HG02885 (cell line): Measurements from ENCODE around the gene ECE1.

Experiments used
- ATAC-seq: cut with Tn5 transposase; IDR thresholded peaks from one replicate; pipeline ENCODE4 v1.9.1; 2021; ENCODE audit warnings: mild to moderate bottlenecking; ENCODE audit not compliant: unreplicated experiment, poor library complexity

ECE1 gene

DNA sequence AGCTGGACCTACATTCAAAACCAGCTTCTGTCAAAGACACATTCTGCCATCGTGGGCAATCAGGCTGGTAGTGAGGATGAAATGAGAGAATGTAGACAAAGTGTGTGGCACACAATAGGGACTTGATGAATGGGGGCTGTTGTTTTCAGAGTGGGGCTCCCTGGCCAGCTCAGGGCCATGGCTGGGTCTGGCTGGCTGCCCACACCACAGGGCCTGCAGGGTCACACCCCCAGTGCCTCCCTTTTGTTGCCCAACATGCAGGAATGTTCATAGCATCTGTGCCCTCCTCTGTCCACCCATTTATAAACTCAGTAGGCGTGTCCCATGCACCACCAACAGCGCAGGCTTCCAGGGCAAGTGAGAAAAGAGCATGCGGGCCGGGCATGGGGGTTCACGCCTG is 20.8 kb upstream of the ECE1 start:
- ATAC-seq: no peak

DNA sequence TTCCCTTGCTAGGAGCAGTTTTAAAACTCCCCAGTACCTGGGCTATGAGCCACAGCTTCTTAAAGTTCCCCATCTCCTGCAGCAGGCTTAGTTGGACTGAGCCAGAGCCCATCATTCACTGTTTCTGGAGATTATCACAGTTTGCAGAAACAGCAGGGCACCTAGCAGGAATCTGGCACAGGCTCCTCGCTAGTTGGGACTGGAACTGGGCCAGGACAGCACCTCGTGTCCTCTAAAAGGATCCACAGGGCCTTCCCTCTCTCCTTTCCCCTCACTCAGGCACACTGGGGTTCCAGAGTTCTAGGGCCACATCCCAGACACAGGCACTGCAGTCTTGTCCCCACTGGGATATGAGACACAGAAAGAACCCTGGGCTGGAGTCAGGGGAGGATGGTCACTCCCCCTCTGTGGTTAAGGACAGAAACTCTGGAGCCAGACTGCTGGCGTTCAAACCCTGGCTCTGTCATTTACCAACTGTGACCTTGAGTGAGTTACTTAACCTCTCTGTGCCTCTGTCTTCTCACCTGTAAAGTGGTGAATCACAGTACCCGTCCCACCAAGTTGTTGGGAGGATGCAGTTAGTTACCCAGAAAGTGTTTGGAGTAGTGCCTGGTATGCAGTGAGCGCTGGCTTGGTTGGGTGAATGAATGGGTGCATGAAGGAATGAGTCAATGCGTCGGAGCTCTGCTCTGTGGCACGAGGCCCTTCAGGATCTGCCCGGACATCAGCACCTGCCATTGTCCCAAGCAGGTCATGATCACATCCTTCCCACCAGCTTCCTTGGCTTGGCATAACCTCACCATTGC is 18.8 kb upstream of the ECE1 start:
- ATAC-seq: no peak

DNA sequence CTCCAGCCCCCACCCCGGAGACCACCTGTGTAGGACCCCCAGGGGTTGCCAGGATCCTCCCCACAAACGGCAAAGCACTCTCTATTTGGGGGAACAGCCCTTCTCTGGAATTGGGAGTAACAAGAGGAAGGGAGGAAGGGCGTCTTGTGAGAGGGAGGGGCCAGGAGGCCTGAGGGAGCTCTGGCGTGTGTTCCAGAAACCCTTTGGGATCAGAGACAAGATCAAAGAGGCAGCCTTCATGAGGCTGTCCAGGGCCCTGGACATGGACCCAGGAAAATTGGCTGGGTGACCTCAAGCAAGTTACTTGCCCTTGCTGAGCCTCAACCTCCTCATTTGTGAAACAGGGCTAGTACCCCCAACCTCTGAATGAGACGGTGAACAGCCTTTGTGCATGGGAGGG is 18.1 kb upstream of the ECE1 start:
- ATAC-seq: no peak

DNA sequence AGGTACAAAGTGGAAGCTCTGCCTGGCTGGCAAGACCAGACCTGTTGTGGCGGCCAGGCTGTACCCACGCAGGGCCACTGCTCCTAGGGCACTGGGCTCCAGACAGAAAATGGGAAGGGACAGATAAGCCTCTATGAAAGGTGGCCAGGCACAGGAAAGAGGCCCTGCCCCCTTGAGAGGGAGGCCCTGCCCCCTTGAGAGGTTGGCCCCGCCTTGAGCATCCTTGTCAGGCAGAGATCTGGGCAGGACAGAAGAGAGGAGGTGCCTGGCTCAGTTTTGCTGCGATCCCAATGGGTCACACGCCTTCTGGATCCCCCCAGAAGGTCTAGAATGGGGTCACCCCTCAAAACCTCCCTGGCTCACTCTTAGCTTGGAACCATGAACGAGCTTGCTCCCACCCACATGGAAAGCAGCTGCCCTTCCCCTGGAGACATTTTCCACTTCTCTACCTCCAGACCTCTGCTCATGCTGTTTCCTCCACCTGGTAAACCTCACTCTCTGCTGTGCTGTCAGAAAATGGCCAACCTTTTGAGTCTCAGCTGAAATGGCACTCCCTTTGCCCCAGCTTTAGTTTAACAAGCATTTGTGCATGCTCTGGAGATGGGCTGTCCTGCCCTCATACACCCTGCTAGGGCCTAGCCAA is 17.5 kb upstream of the ECE1 start:
- no peak for ATAC-seq

DNA sequence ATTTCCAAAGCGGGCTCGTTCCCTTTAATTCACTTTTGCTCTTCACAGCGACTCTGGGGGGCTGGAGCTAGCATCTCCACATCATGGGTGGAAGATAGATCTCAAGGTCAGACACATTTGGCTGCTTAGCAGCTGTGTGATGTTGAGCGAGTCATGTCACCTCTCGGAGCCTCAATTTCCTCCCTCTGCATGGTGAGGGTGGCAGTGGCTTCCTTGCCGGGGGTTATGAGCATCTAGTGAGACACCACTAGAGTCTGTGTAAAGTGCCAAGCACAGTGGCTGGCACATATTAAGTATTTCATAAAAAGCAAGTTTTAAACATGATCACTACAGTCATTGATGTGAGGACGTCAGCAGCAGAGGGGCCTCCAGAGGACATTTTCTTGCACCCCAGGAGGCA is 16.9 kb upstream of the ECE1 start:
- no peak for ATAC-seq

DNA sequence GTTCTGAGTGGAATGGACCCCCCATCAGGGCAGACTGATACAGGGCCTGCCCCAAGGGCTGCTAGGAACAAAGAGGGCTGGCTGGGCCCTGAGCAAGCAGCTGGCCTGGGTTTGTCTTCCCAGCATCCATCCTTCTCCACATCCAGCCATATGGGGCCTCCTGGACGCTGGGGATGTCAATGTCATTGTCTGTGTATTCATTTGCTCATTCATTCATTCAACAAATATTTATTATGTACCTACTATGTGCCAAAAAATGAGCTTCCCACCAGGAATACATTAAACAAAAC is 15.6 kb upstream of the ECE1 start:
- ATAC-seq: no peak

DNA sequence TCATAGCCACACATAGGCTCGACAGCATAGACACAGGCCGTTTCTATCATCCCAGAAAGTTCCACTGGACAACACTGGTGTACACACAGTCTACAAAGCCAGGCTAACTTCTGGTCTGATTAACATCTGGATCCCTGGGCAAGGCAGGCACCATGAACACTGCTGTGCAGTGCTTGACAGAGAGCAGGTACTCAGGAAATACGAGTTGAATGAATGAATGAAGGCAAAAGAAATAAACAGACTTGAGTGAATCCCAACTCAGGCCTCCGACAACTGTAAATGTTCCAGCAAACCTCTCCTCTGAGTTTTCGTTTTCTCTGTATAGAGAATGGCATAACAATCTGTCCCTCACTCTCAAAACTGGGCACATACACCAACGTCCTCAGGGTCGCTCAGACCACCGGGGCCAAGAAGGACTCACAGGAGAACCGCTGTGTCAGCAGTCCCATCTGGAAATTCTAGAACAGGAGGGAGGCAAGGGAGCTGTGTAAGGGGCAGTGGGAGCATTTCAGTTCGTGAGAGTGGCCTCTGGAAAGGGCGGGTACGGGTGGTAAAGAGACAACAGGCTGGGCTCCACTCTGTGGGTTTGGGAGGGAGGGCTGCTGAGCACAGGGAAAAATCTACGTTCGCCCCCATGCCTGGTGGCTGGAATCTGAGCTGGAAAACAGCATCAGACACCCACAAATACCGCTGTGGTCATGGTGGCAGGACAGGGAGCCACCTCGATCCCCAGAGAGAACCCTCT is 15.1 kb upstream of the ECE1 start:
- no peak for ATAC-seq

DNA sequence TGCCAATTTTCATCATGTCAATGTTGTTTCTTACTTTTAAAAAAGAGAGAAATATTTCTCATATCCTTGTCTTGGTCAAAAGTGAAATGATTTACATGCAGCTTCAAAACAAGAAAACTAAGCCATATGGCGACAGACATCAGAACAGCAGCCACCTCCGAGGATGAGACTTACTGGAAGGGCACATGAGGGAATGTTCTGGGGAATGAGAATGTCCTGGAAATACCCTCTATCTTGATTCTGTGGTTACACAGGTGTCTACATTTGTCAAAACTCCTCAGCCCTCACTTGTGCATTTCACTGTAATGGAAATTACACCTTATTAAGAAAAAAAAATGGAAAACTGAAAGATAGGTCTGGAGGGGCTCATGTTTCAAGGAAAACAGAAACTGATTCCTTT is 14.2 kb upstream of the ECE1 start:
- no peak for ATAC-seq

DNA sequence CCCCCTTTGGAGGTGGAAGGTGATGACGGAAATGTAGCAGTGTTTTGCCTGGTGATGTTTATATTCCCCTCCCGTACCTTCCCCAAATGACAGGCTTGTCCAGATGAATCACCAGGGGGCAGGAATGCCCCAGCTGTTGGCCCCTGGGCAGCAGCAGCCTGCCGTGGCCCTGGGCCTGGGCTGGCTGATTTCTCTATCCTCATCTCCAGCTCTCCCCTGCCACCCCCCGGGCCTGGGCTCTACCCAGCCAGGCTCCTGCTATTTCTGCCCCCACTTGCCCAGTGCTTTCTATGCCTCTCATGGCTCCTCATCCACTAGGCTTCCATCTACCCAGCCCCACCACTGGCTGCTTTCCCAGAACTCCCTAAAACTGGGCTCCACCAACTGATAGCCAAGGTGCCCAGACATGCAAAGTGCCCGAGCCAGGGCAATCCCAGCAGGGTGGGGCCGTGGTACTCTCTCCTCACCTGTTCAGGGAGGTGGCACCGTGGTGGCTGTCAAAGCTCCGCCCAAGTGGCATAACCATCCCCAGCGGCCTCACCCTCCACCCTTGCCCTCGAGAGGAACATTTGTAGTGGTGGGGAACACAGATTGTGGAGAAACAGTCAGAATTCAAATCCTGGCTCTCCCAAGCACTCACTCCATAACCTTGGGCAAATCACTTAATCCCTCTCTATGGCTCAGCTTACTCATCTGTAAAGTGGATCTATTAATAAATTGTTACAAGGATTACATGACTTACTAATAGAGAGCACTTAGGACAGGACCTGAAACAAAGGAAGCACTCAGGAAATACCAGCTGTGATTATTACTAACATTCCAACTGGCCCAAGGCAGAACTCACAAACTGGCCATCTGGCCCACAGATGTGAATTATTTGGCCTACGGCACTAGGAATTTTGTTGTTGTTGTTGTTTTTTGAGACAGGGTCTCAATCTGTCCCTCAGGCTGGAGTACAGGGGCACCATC is 12.8 kb upstream of the ECE1 start:
- ATAC-seq: no peak

DNA sequence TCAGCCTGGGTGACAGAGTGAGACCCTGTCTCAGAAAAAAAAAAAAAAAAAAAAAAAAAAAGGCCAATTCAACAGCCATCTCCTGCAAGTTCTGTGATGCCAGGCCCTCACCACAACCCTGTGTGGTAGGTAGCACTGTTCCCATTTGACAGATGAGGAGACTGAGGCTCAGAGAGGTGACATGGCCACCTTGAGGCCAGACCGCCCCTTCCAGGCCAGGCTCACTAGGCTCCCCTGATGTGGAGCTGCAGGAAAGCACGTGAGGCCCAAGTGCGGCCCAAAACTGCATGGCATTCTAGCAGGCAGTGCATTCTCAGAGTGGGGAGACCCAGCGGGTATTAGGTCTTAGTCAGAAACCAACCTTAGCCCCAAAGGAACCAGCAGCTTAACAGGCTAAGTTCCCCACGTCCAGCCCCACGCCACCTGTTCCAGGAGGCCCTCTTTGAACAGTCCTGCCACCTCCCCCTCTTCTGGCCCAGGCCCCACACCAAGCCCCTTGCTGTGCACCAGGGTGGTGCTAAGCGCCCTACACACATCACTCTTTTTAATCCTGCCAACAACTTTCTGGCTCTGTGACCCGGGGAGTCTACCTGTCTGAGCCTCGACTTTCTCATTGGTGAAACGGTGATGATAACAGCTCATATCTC is 11.7 kb upstream of the ECE1 start:
- no peak for ATAC-seq

DNA sequence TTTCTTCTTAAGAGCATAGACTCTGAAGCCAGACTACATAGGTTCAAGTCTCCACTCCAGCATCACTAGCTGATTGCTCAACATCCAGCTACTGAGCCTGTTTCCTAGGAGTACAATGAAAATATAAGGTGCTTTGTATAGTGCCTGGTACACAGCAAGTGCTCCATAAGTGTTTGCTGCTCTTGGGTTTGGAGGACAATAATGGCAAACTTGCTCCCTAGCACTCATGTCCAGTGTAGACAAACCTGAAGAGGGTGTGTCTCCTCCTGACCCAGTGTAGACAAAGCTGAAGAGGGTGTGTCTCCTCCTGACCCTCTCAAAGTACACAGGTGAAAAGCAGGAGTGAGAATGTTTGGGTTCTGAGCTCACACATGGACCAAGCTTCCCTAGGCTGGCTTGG is 10.5 kb upstream of the ECE1 start:
- no peak for ATAC-seq

DNA sequence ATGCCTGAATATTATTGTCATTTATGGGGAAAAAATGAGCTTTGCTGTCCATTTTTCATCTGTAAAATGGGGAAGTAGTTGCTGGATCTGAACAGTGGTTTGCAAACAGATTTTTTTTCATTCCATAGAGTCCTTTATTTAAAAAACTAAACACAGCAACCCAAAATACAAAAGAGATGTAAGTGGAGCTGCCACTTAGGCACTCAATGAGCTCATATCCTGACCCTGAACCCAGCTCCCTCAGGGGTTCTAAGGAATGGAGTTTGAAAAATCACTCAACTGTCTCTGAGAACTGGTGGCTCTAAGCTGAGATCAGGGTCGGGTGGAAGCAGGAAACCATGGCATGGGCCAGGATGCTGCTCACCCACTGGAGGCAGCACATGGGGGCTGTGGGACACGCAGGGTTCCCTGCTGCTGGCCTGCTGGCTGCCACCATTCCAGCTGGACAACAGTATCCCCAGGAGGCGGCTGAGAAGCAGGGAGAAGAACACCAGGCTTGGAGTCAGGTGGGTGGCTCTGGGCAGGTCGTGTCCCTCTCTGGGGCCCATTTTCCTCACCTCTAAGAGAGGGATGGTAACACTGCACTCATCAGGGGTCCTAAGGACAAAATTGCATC is 9.6 kb upstream of the ECE1 start:
- ATAC-seq: no peak

DNA sequence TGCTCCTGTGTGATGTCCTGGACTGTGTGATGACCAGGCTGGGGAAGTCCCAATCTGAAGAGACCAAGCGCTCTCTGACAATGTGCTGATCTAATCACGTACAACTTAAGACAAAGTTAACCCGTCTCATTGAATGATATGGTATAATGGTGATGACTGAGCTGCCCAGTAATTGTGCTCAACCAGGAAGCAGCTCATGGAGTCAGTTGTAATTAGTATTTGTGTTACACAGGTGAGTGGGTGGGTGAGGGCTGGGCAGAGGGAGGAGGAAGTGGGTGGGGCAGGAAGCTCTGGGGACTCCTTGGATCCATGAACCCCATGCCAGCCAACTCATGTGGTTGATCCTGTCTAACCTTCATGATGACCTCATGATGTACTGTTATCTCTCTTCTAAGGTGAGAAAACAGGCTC is 8.7 kb upstream of the ECE1 start:
- ATAC-seq: no peak

DNA sequence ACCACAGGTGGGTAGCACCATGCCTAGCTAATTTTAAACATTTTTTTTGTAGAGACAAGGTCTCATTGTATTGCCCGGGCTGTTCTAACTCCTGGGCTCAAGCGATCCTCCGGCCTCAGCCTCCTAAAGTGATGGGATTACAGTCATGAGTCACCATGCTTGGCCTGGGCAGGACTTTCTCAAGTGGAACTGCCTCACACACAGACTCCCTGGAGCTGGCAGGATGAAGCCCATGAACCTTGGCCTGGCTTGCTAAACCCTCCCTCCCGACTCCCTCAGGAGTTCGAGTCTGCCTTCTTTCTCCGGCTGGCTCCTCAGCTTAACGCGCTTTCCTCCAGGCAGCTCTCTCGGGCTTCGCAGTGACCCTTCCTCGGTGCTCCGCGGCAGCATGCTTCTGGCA is 7.7 kb upstream of the ECE1 start:
- no peak for ATAC-seq

DNA sequence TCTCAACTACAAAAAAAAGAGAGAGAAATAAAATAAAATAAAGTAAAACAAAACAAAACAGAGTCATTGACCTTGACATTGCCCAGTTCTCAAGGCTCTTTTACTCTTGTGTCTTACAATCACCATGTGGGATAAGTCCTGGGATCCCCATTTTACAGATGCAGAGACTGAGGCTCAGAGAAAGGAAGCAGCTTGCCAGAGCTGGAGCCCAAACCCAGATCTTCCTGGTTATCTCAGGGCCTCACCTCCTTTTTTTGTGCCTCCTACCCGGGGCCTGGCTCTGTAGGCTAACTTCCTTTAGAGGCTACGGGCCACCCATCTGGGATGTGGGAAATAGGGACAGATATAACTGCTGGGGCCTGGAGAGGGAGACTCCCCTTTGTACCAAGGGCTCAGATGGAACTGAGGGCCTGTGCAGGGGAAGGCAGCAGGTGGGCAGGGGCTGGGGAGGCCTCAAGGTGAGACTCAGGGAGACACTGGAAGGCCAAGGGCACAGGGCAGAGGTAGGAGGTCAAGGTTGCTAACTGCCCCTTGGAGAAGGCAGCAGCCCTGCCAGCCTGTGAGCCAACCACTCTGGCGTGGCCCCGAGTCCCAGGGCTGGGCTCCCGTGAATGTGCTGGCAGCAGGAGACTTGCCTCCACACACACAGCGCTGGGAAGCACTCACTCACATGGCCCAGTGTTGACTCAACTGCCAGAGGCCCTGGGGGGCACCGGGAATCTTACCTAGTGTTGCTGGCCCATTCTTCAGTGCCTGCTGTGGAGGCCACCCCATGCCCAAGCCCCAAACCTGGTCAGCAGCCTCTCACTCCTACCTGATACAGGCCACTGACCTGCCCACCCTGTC is 6.5 kb upstream of the ECE1 start:
- no peak for ATAC-seq

DNA sequence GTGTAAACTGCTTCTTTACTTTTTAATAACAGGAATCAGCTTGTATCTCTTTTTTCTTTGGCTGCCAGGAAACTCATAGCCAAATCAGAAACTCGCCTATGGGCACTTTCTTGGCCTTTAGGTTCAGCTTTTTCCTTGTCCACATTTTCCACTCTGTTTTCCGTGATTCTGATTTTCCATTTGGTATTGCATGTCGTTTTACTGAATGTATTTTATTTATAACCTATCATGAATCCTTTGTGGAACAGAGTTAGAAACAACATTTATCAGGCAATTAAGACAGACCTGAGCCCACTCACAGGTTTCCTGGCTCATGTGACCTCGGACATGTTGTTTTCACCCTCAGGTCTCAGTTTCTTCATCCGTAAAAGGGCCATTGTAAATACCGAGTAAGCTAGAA is 5.3 kb upstream of the ECE1 start:
- no peak for ATAC-seq

DNA sequence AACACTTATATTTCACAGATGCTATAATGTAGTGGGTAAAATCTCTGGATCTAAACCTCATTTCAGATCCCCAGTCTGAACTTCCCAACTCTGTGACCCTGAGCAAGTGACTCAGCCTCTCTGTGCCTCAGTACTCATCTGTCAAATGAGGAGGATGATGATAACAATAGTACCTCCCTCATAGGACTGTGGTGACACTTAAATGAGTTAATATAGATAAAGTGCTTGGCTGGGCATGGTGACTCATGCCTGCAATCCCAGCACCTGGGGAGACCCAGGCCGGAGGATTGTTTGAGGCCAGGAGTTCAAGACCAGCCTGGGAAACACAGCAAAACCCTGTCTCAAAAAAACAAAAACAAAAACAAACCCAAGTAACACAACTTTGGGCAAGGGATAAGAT is 4.7 kb upstream of the ECE1 start:
- ATAC-seq: no peak

DNA sequence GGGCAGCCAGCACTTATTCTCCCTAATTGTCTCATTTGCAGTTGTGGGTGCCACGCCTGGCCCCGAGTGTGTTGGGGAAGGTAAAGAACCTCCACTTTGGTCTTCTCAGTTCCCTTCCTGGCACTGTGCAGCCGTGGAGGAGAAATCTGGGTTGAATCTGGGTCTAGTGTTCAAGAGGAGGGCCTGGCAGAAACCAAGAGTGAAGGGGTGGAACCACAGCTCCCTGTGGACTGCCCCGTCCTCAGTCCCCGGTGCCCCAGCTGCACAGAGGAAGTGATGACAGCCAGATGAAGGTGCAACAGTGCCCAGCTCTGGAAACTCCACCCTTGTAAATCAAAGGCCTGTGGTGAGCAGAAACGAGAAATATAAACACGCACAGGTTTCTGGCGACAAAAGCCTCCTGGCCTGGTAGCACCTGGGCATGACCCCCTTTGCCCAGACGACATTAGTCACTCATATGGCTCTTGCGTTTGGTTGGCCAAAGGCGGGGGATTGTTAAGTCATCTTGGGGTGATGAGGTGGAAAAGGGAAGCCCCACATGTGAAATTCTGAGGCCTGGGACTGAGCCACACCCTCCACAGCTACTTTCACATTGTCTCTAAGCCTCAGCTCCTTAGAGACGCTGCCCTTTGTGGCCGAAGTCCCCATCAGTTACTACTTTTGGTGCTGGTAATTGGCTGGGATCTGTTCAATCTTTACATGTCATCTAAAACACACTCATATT is 4.2 kb upstream of the ECE1 start:
- peak; percentile 52 for ATAC-seq
